Gastroesophageal sphincter (tissue), 4 donors: Measurements from ENCODE around the gene FLRT2. TPM values are rescaled to one million over a fixed set of nuclear protein-coding genes. Genes with fewer than 3 reads are reported as not detected.

Experiments used
- ATAC-seq: fragments of 150-250 bp; one replicate; pipeline ENCODE4 v1.9.1; 2016; ENCODE audit warnings: mild to moderate bottlenecking, moderate library complexity
- H3K27ac ChIP-seq, 4 donors: fragments of 200-600 bp; sonication (generic) in 3 of 4; 1 replicate in 3 of 4; 2 replicates in 1 of 4; pipeline ENCODE4 v1.5.1; 2016 to 2019
- H3K27me3 ChIP-seq: fragments of 200-600 bp; sonication (generic); one replicate; pipeline ENCODE4 v1.5.1; 2019
- H3K36me3 ChIP-seq, 2 donors: fragments of 200-600 bp; sonication (generic); one replicate each; pipeline ENCODE4 v1.5.1; 2019; ENCODE audit warnings: control low read depth in 1 of 2
- H3K4me1 ChIP-seq, 3 donors: fragments of 200-600 bp; sonication (generic); 1 replicate in 2 of 3; 2 replicates in 1 of 3; pipeline ENCODE4 v1.5.1; 2016 to 2019; ENCODE audit warnings: control low read depth in 2 of 3
- H3K4me3 ChIP-seq, 2 donors: fragments of 200-600 bp; sonication (generic); one replicate each; pipeline ENCODE4 v1.5.1; 2019; ENCODE audit warnings: mild to moderate bottlenecking in 1 of 2, moderate library complexity in 1 of 2
- H3K9me3 ChIP-seq, 3 donors: fragments of 200-600 bp; sonication (generic); one replicate each; pipeline ENCODE4 v1.5.1; 2017 to 2019; ENCODE audit warnings: control low read depth in 2 of 3
- CTCF ChIP-seq, 4 experiments: fragments of 200-600 bp in 2 of 4; fragments of 450-650 bp in 2 of 4; sonication (generic) in 1 of 4; IDR thresholded peaks; one replicate each; pipeline ENCODE4 v1.5.1; 2017 to 2019; ENCODE audit warnings: antibody characterized with exemption in 4 of 4, mild to moderate bottlenecking in 2 of 4, moderate library complexity in 2 of 4
- EP300 ChIP-seq: sonication (generic); formaldehyde crosslinking; IDR thresholded peaks from one replicate; pipeline ENCODE4 v1.6.1; 2017; ENCODE audit warnings: antibody characterized with exemption, mild to moderate bottlenecking
- POLR2A ChIP-seq, 2 donors: fragments of 450-650 bp; IDR thresholded peaks; one replicate each; pipeline ENCODE4 v1.6.1; 2017; ENCODE audit warnings: antibody characterized with exemption in 2 of 2, mild to moderate bottlenecking in 2 of 2, moderate library complexity in 1 of 2
- POLR2AphosphoS5 ChIP-seq: sonication (generic); formaldehyde crosslinking; IDR thresholded peaks from one replicate; pipeline ENCODE4 v1.6.1; 2017; ENCODE audit warnings: antibody characterized with exemption
- WGBS, 2 donors: methylation state at CpG; one replicate each; pipeline ENCODE4 v1.1.5; 2018; ENCODE audit warnings: low coverage in 1 of 2; 5-methylcytosine and 5-hydroxymethylcytosine counted together
- total RNA-seq, 4 donors: library from RNA; depleted of rRNA; stranded (reverse); fragments of >200 nt; gene quantifications; one replicate each; pipeline ENCODE4 v1.1.0, GENCODE V29; 2016

FLRT2 gene
- total RNA-seq, 4 donors from 2014 or later, result 9.2 to 30.8 (median 16.4) TPM

- 76 to 97% methylated on average over 3 of the region's 3 CpGs for whole genome bisulfite sequencing, 2 donors
Observed at GRCh38 chr14:85574853-85575616, 45.1 kb downstream of the FLRT2 start.

GRCh38 chr14:85575617-85575898, 45.6 kb downstream of the FLRT2 start:
- ATAC-seq, result no peak
- H3K27ac ChIP-seq, result no peak overlapping the region

More at GRCh38 chr14:85574853-85575616, 45.1 kb downstream of the FLRT2 start:
- no peak for TF ChIP-seq POLR2A (IDR thresholded peaks at IDR 0.05)
- TF ChIP-seq CTCF (IDR thresholded peaks at IDR 0.05), result no peak
- no peak for TF ChIP-seq EP300
- peaks cover 0 to 15% (median 0%) of the 10 kb centered on the region in 3 donors for H3K4me1 ChIP-seq
- no peak overlapping the region for H3K4me3 ChIP-seq
- no peak overlapping the region for H3K27ac ChIP-seq
- no peaks in the 10 kb centered on the region for H3K9me3 ChIP-seq
- H3K27me3 ChIP-seq, result no peaks in the 10 kb centered on the region
- H3K36me3 ChIP-seq, result no peaks in the 10 kb centered on the region
- no peak for ATAC-seq

GRCh38 chr14:85576218-85576617, 46.3 kb downstream of the FLRT2 start:
- H3K27me3 ChIP-seq, result no peaks in the 10 kb centered on the region
- no peak overlapping the region for H3K4me3 ChIP-seq
- H3K9me3 ChIP-seq, result no peaks in the 10 kb centered on the region
- H3K4me1 ChIP-seq, result peaks cover 0 to 15% (median 0%) of the 10 kb centered on the region in 3 donors
- ATAC-seq, result no peak
- WGBS, 2 donors, result 39 to 68% methylated on average over 2 to 3 of the region's 3 CpGs
- TF ChIP-seq POLR2AphosphoS5 (no peak), CTCF (IDR thresholded peaks at IDR 0.05) (no peak), POLR2A (IDR thresholded peaks at IDR 0.05) (no peak), EP300 (no peak)
- no peak overlapping the region for H3K27ac ChIP-seq
- H3K36me3 ChIP-seq, result no peaks in the 10 kb centered on the region

More at GRCh38 chr14:85575617-85575898, 45.6 kb downstream of the FLRT2 start:
- no peak for TF ChIP-seq EP300
- no peak for TF ChIP-seq POLR2AphosphoS5
- no peak for TF ChIP-seq POLR2A (IDR thresholded peaks at IDR 0.05)
- TF ChIP-seq CTCF (IDR thresholded peaks at IDR 0.05), result no peak
- Histone ChIP-seq H3K36me3 (no peaks in the 10 kb centered on the region), H3K4me3 (no peak overlapping the region), H3K4me1 (peaks cover 0 to 15% (median 0%) of the 10 kb centered on the region in 3 donors), H3K27me3 (no peaks in the 10 kb centered on the region), H3K9me3 (no peaks in the 10 kb centered on the region)
- 80 to 90% methylated on average over 1 of the region's 1 CpG for WGBS, 2 donors

- WGBS, 2 donors, result 59 to 69% methylated on average over 5 of the region's 5 CpGs
- Histone ChIP-seq H3K27ac (no peak overlapping the region), H3K36me3 (no peaks in the 10 kb centered on the region), H3K9me3 (no peaks in the 10 kb centered on the region), H3K4me3 (no peak overlapping the region), H3K4me1 (peaks cover 0 to 15% (median 0%) of the 10 kb centered on the region in 3 donors), H3K27me3 (no peaks in the 10 kb centered on the region)
- TF ChIP-seq POLR2AphosphoS5, result no peak
- no peak for TF ChIP-seq EP300
- no peak for TF ChIP-seq CTCF (IDR thresholded peaks at IDR 0.05)
- TF ChIP-seq POLR2A (IDR thresholded peaks at IDR 0.05), result no peak
- ATAC-seq, result no peak
Observed at GRCh38 chr14:85576848-85577542, 47.1 kb downstream of the FLRT2 start.
